Central memory CD4-positive, alpha-beta T cell (primary cell): ENCODE measurements around the gene SF3B1.
A peak's percentile ranks its signal among the peaks of the same experiment; 100 is the strongest.
"Not testable (repeated sequence)": the region's sequence is repeated elsewhere in the genome, so short reads cannot be mapped to it uniquely, and the experiment has no call there.

ENCODE experiments used
- DNase-seq: peaks from one replicate; pipeline ENCODE4 v3.0.0; 2022
- total RNA-seq, 3 experiments: gene quantifications; one replicate each; lab custom pipeline; 2026; lab: John Stamatoyannopoulos, UW

SF3B1 gene
- 710 to 1,045 (median 895) reads per million in 3 experiments for total RNA-seq

- peak; percentile 99 for DNase-seq
Observed at GRCh38 chr2:197434541-197435513, at the start of gene SF3B1. Gene SF3B1 (minus strand): TSS chr2:197435028. CDS start chr2:197434999, 29 bp downstream.

- not testable (repeated sequence) for DNase-seq
Observed at GRCh38 chr2:197484248-197484647, 49.4 kb upstream of the SF3B1 start.

GRCh38 chr2:197480165-197481036, 45.6 kb upstream of the SF3B1 start:
- no peak for DNase-seq

GRCh38 chr2:197477797-197478196, 43.0 kb upstream of the SF3B1 start:
- DNase-seq, result no peak

GRCh38 chr2:197472166-197472565, 37.3 kb upstream of the SF3B1 start:
- no peak for DNase-seq

- DNase-seq, result no peak
Observed at GRCh38 chr2:197464175-197464574, 29.3 kb upstream of the SF3B1 start.

- no peak for DNase-seq
Observed at GRCh38 chr2:197461057-197461456, 26.2 kb upstream of the SF3B1 start.

- no peak for DNase-seq
Observed at GRCh38 chr2:197460649-197461048, 25.8 kb upstream of the SF3B1 start.

- DNase-seq, result no peak
Observed at GRCh38 chr2:197455428-197455827, 20.6 kb upstream of the SF3B1 start.

- DNase-seq, result no peak
Observed at GRCh38 chr2:197454923-197455322, 20.1 kb upstream of the SF3B1 start.

- DNase-seq, result no peak
Observed at GRCh38 chr2:197453914-197454398, 19.1 kb upstream of the SF3B1 start.

- DNase-seq, result peak; percentile 99
Observed at GRCh38 chr2:197453123-197453913, 18.5 kb upstream of the SF3B1 start, which contains the start of gene COQ10B. Gene COQ10B (plus strand): TSS chr2:197453552. CDS start chr2:197453561, 9 bp downstream.

- DNase-seq, result no peak
Observed at GRCh38 chr2:197452754-197453122, 17.9 kb upstream of the SF3B1 start.

- not testable (repeated sequence) for DNase-seq
Observed at GRCh38 chr2:197450935-197451358, 16.1 kb upstream of the SF3B1 start.

GRCh38 chr2:197450465-197450864, 15.6 kb upstream of the SF3B1 start:
- no peak for DNase-seq

GRCh38 chr2:197446844-197447243, 12.0 kb upstream of the SF3B1 start:
- DNase-seq, result no peak

- no peak for DNase-seq
Observed at GRCh38 chr2:197445746-197446145, 10.9 kb upstream of the SF3B1 start.

GRCh38 chr2:197442857-197443256, 8.0 kb upstream of the SF3B1 start:
- DNase-seq, result no peak

- no peak for DNase-seq
Observed at GRCh38 chr2:197437380-197437779, 2.6 kb upstream of the SF3B1 start.

- DNase-seq, result peak; percentile 21
Observed at GRCh38 chr2:197435598-197436420, 981 bp upstream of the SF3B1 start.

GRCh38 chr2:197433780-197434438, 919 bp downstream of the SF3B1 start:
- no peak for DNase-seq
